Measurements from ENCODE around the gene ZBTB22.

Gene ZBTB22

GRCh38 chr6:33273129-33273923 is 44.2 kb downstream of the ZBTB22 start:
- Histone ChIP-seq H3K36me3 (ENCODE audit: insufficient read depth, low read length) (peaks cover 36% of the 10 kb centered on the region), H3K9me3 (ENCODE audit: control insufficient read depth, insufficient read depth, low read length) (no peaks in the 10 kb centered on the region), H3K4me1 (ENCODE audit: insufficient read depth, low read length) (peaks cover 12% of the 10 kb centered on the region), H3K9ac (ENCODE audit: low read depth, low read length) (peak overlapping the region; percentile 99)

- H3K9ac ChIP-seq (ENCODE audit: low read depth, low read length) = peak overlapping the region; percentile 99
- H3K4me1 ChIP-seq (ENCODE audit: insufficient read depth, low read length) = peaks cover 12% of the 10 kb centered on the region; the same call in 1 of the 2 replicates
- peaks cover 36% of the 10 kb centered on the region for H3K36me3 ChIP-seq (ENCODE audit: insufficient read depth, low read length)
- H3K9me3 ChIP-seq (ENCODE audit: control insufficient read depth, insufficient read depth, low read length) = no peaks in the 10 kb centered on the region
These were observed 45.0 kb downstream of the ZBTB22 start for GRCh38 chr6:33272275-33273128.

GRCh38 chr6:33271468-33272274 is 45.9 kb downstream of the ZBTB22 start, which contains the start of the genes RPS18 and VPS52:
TSS of gene RPS18 (plus strand) at chr6:33272075. CDS start at chr6:33272120, 45 bp downstream.
TSS of gene VPS52 (minus strand) at chr6:33271876. CDS start at chr6:33271675, 201 bp downstream.
- peaks cover 12% of the 10 kb centered on the region; the same call in 1 of the 2 replicates for H3K4me1 ChIP-seq (ENCODE audit: insufficient read depth, low read length)
- no peaks in the 10 kb centered on the region for H3K9me3 ChIP-seq (ENCODE audit: control insufficient read depth, insufficient read depth, low read length)
- H3K9ac ChIP-seq (ENCODE audit: low read depth, low read length) = peak within 1 kb of the TSS; percentile 99
- H3K36me3 ChIP-seq (ENCODE audit: insufficient read depth, low read length) = peaks cover 36% of the 10 kb centered on the region

- peaks cover 12% of the 10 kb centered on the region; the same call in 1 of the 2 replicates for H3K4me1 ChIP-seq (ENCODE audit: insufficient read depth, low read length)
- no peaks in the 10 kb centered on the region for H3K9me3 ChIP-seq (ENCODE audit: control insufficient read depth, insufficient read depth, low read length)
- H3K36me3 ChIP-seq (ENCODE audit: insufficient read depth, low read length) = peaks cover 35% of the 10 kb centered on the region
- H3K9ac ChIP-seq (ENCODE audit: low read depth, low read length) = peak overlapping the region; percentile 99
These were observed 46.5 kb downstream of the ZBTB22 start for GRCh38 chr6:33271117-33271467.

Measured in ES-I3 (cell line).